HEK293 (cell line): Measurements from ENCODE around the gene MS4A7.

Experiments
- CTCF ChIA-PET: fragments of 350-600 bp; formaldehyde crosslinking; extraction: SDS; loops from one replicate; lab custom pipeline; 2021; ENCODE audit warnings: antibody characterized with exemption; lab: Yijun Ruan, JAX
- POLR2A ChIA-PET: fragments of 300-600 bp; formaldehyde crosslinking; extraction: SDS; loops from one replicate; lab custom pipeline; 2020; ENCODE audit warnings: antibody characterized with exemption, inconsistent platforms; lab: Yijun Ruan, JAX
- H3K27ac ChIP-seq: fragments of 200-500 bp; sonication (Bioruptor generic); 2 replicates; pipeline ENCODE4 v1.5.1; 2014; ENCODE audit warnings: low read depth, low read length, control low read depth, inconsistent platforms; ENCODE audit errors: extremely low read depth
- H3K36me3 ChIP-seq, 2 experiments: fragments of 200-500 bp in 1 of 2; sonication (Bioruptor generic) in 1 of 2; 1 replicate in 1 of 2; 2 replicates in 1 of 2; pipeline ENCODE4 v1.5.1; 2014 to 2017; ENCODE audit warnings: inconsistent platforms in 2 of 2, low read length in 2 of 2; ENCODE audit not compliant: control insufficient read depth in 2 of 2, insufficient read depth in 1 of 2
- H3K4me1 ChIP-seq: fragments of 200-500 bp; sonication (Bioruptor generic); 2 replicates; pipeline ENCODE4 v1.5.1; 2014; ENCODE audit warnings: mild to moderate bottlenecking, low read length, inconsistent platforms; ENCODE audit not compliant: control insufficient read depth, insufficient read depth
- H3K4me3 ChIP-seq: 2 replicates; pipeline ENCODE4 v1.5.1; 2011; ENCODE audit warnings: low read depth, mild to moderate bottlenecking, control low read depth, low read length, moderate library complexity
- H3K9me3 ChIP-seq: fragments of 200-500 bp; sonication (Bioruptor generic); 2 replicates; pipeline ENCODE4 v1.5.1; 2014; ENCODE audit warnings: low read depth, low read length, inconsistent platforms; ENCODE audit not compliant: control insufficient read depth, insufficient read depth
- GLI4 ChIP-seq: fragments of 450-650 bp; formaldehyde crosslinking; IDR thresholded peaks from 2 replicates; pipeline ENCODE4 v1.5.1; 2016; ENCODE audit warnings: missing biosample characterization, missing genetic modification characterization
- KLF10 ChIP-seq: fragments of 450-650 bp; IDR thresholded peaks from 2 replicates; pipeline ENCODE4 v1.5.1; 2018; ENCODE audit warnings: missing biosample characterization, mild to moderate bottlenecking, missing genetic modification characterization
- KLF8 ChIP-seq: fragments of 450-650 bp; formaldehyde crosslinking; IDR thresholded peaks from 2 replicates; pipeline ENCODE4 v1.5.1; 2016; ENCODE audit warnings: missing biosample characterization, missing genetic modification characterization
- OVOL3 ChIP-seq: fragments of 450-650 bp; formaldehyde crosslinking; IDR thresholded peaks from 2 replicates; pipeline ENCODE4 v1.5.1; 2016; ENCODE audit warnings: missing biosample characterization, missing genetic modification characterization
- RBAK ChIP-seq: fragments of 450-650 bp; formaldehyde crosslinking; IDR thresholded peaks from 2 replicates; pipeline ENCODE4 v1.5.1; 2016; ENCODE audit warnings: missing biosample characterization, missing genetic modification characterization
- SETDB1 ChIP-seq: IDR thresholded peaks from one replicate; pipeline ENCODE4 v1.6.1; 2017; ENCODE audit warnings: mild to moderate bottlenecking, low read length, moderate library complexity, mixed read lengths; ENCODE audit not compliant: insufficient read length
- TRIM28 ChIP-seq: IDR thresholded peaks from 2 replicates; pipeline ENCODE4 v1.6.1; 2011; ENCODE audit warnings: low read length, control low read depth, borderline replicate concordance
- ZBTB7A ChIP-seq: fragments of 450-650 bp; formaldehyde crosslinking; IDR thresholded peaks from 2 replicates; pipeline ENCODE4 v1.5.1; 2016; ENCODE audit warnings: low read depth, missing biosample characterization, missing genetic modification characterization
- ZNF114 ChIP-seq: fragments of 450-650 bp; formaldehyde crosslinking; IDR thresholded peaks from 2 replicates; pipeline ENCODE4 v1.5.0; 2017; ENCODE audit warnings: missing biosample characterization, missing genetic modification characterization
- ZNF133 ChIP-seq: fragments of 450-650 bp; formaldehyde crosslinking; IDR thresholded peaks from 2 replicates; pipeline ENCODE4 v1.5.1; 2016; ENCODE audit warnings: missing biosample characterization, missing genetic modification characterization
- ZNF155 ChIP-seq: fragments of 450-650 bp; formaldehyde crosslinking; IDR thresholded peaks from 2 replicates; pipeline ENCODE4 v1.5.1; 2016; ENCODE audit warnings: missing biosample characterization, missing genetic modification characterization
- ZNF19 ChIP-seq: fragments of 450-650 bp; formaldehyde crosslinking; IDR thresholded peaks from 2 replicates; pipeline ENCODE4; 2016; ENCODE audit warnings: missing biosample characterization, missing genetic modification characterization, low read depth
- ZNF23 ChIP-seq: fragments of 450-650 bp; formaldehyde crosslinking; IDR thresholded peaks from 2 replicates; pipeline ENCODE4 v1.5.1; 2016; ENCODE audit warnings: missing biosample characterization, missing genetic modification characterization, borderline replicate concordance
- ZNF239 ChIP-seq: fragments of 450-650 bp; formaldehyde crosslinking; IDR thresholded peaks from 2 replicates; pipeline ENCODE4 v1.5.1; 2016; ENCODE audit warnings: missing biosample characterization, missing genetic modification characterization
- ZNF248 ChIP-seq: fragments of 450-650 bp; formaldehyde crosslinking; IDR thresholded peaks from 2 replicates; pipeline ENCODE4 v1.5.1; 2017; ENCODE audit warnings: missing biosample characterization, missing genetic modification characterization
- ZNF416 ChIP-seq: fragments of 450-650 bp; formaldehyde crosslinking; IDR thresholded peaks from 2 replicates; pipeline ENCODE4 v1.5.1; 2016; ENCODE audit warnings: missing biosample characterization, missing genetic modification characterization
- ZNF433 ChIP-seq: fragments of 450-650 bp; formaldehyde crosslinking; IDR thresholded peaks from 2 replicates; pipeline ENCODE4 v1.5.1; 2016; ENCODE audit warnings: missing biosample characterization, missing genetic modification characterization, low read depth
- ZNF621 ChIP-seq: fragments of 450-650 bp; formaldehyde crosslinking; IDR thresholded peaks from 2 replicates; pipeline ENCODE4 v1.5.1; 2017; ENCODE audit warnings: missing biosample characterization, missing genetic modification characterization
- ZNF623 ChIP-seq: fragments of 450-650 bp; formaldehyde crosslinking; IDR thresholded peaks from 2 replicates; pipeline ENCODE4 v1.5.1; 2016; ENCODE audit warnings: missing biosample characterization, missing genetic modification characterization
- ZNF624 ChIP-seq: fragments of 450-650 bp; formaldehyde crosslinking; IDR thresholded peaks from 2 replicates; pipeline ENCODE4 v1.5.1; 2017; ENCODE audit warnings: missing biosample characterization, missing genetic modification characterization
- ZNF626 ChIP-seq: fragments of 450-650 bp; sonication (Bioruptor Pico); formaldehyde crosslinking; IDR thresholded peaks from 2 replicates; pipeline ENCODE4 v1.5.1; 2018; ENCODE audit warnings: missing biosample characterization, missing genetic modification characterization, inconsistent platforms
- ZNF660 ChIP-seq: fragments of 450-650 bp; IDR thresholded peaks from 2 replicates; pipeline ENCODE4 v1.5.1; 2018; ENCODE audit warnings: missing biosample characterization, mild to moderate bottlenecking, missing genetic modification characterization
- ZNF664 ChIP-seq: fragments of 450-650 bp; formaldehyde crosslinking; IDR thresholded peaks from 2 replicates; pipeline ENCODE4 v1.5.1; 2016; ENCODE audit warnings: missing biosample characterization, missing genetic modification characterization
- ZNF776 ChIP-seq: fragments of 450-650 bp; formaldehyde crosslinking; IDR thresholded peaks from 2 replicates; pipeline ENCODE4 v1.5.0; 2017; ENCODE audit warnings: missing biosample characterization, missing genetic modification characterization, borderline replicate concordance
- TF ChIP-seq, protein P1 (sequence below): fragments of 450-650 bp; formaldehyde crosslinking; IDR thresholded peaks from 2 replicates; pipeline ENCODE4 v1.5.1; 2016; ENCODE audit warnings: missing biosample characterization, missing genetic modification characterization
- TF ChIP-seq, protein P2 (sequence below): fragments of 450-650 bp; formaldehyde crosslinking; IDR thresholded peaks from 2 replicates; pipeline ENCODE4 v1.5.1; 2017; ENCODE audit warnings: missing biosample characterization, missing genetic modification characterization

MS4A7 gene

DNA sequence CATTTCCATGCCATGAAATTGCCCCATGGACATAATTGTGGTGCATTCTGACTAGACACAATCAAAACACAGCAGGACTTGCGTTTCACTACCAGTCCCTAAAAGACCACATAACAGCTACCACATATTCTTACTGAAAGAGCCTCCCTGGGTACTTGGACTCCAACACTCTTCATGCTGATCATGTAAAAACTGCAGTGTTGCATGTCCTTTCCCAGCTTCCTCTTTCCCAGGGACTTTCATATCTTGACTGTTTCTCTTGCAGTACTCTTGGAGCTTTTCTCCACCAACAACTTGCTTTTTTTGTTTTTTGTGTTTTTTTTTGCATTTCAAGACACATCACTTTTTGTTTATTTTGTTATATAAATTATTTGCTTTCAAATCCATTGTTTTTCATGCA, 28.3 kb upstream of the MS4A7 start:
- CTCF ChIA-PET = interaction anchor here (0.8 to 1.8 kb wide), 2 partner anchors 13 to 20 kb away, joined by 4 to 8 read pairs; no protein-coding TSS in a partner anchor

DNA sequence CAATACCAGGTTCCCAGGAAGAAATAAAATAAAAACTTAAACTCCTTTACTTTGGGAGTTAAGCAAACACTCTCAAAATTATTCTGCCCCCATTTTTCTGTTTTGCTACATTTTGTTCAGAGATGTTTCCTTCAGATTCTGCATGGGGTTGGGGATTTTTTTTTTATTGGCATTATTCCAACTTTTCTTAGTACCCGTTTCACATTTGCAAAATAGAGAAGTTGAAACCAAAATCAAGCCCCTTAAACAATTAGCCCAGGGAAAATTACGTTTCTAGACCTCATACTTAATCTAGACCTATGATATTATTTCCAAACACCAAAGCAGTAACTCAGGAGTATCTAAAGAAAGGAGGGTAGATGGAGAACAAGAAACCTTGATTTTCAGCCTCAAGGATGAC, 20.6 kb upstream of the MS4A7 start:
- H3K36me3 ChIP-seq = no peaks in the 10 kb centered on the region
- H3K4me1 ChIP-seq = no peaks in the 10 kb centered on the region
- CTCF ChIA-PET = no interaction called here
- POLR2A ChIA-PET = no interaction called here
- TF ChIP-seq ZNF133 = no peak
- TF ChIP-seq ZNF660 (tag by site-specific recombination) = no peak
- no peak for TF ChIP-seq ZNF239 (tag by site-specific recombination)
- no peak for TF ChIP-seq ZNF433 (tag by site-specific recombination)
- TF ChIP-seq KLF10 (tag by site-specific recombination) = no peak
- TF ChIP-seq, all 188 proteins: peak for 0
- H3K9me3 ChIP-seq = no peaks in the 10 kb centered on the region
- no peak overlapping the region for H3K27ac ChIP-seq
- H3K4me3 ChIP-seq = no peak overlapping the region

More for the DNA sequence above, 28.3 kb upstream of the MS4A7 start:
- Histone ChIP-seq H3K36me3 (no peaks in the 10 kb centered on the region), H3K4me1 (no peaks in the 10 kb centered on the region), H3K27ac (no peak overlapping the region), H3K4me3 (no peak overlapping the region), H3K9me3 (no peaks in the 10 kb centered on the region)
- POLR2A ChIA-PET = no interaction called here
- no peak for TF ChIP-seq ZNF114 (tag by site-specific recombination)
- TF ChIP-seq ZNF623 = no peak
- no peak for TF ChIP-seq ZNF19 (tag by site-specific recombination)
- TF ChIP-seq ZNF624 = no peak
- TF ChIP-seq RBAK (tag by site-specific recombination) = no peak

DNA sequence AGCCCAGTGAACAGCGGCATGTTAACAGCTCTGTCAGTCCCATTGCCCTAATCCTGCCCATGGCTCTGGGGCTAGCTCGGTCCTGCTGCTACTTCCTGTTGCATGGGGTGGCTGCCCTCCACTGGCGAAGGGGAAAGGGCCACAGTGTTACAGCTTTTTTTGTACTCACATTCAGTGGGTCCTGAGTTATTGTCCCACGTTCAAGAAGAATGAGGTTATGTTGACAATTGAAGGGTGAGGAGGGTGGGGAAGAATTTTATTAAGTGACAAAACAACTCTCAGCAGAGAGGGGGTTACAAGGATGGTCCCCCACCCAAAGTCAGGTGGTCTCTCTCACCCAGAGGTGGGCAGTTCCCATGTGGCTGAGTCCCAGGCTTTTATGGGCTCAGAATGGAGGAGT, 17.7 kb upstream of the MS4A7 start:
- ChIA-PET CTCF (interaction anchor here (0.9 kb wide), 1 partner anchor 257 kb away, joined by 3 read pairs; no protein-coding TSS in a partner anchor), POLR2A (no interaction called here)
- Histone ChIP-seq H3K36me3 (no peaks in the 10 kb centered on the region), H3K27ac (no peak overlapping the region), H3K4me1 (no peaks in the 10 kb centered on the region), H3K9me3 (no peaks in the 10 kb centered on the region), H3K4me3 (no peak overlapping the region)
- TF ChIP-seq ZNF416 (tag by site-specific recombination) (no peak), SETDB1 (peak; percentile 53)
- TF ChIP-seq, protein P1, sequence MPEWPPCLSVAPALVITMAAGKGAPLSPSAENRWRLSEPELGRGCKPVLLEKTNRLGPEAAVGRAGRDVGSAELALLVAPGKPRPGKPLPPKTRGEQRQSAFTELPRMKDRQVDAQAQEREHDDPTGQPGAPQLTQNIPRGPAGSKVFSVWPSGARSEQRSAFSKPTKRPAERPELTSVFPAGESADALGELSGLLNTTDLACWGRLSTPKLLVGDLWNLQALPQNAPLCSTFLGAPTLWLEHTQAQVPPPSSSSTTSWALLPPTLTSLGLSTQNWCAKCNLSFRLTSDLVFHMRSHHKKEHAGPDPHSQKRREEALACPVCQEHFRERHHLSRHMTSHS (tag by site-specific recombination) = no peak

DNA sequence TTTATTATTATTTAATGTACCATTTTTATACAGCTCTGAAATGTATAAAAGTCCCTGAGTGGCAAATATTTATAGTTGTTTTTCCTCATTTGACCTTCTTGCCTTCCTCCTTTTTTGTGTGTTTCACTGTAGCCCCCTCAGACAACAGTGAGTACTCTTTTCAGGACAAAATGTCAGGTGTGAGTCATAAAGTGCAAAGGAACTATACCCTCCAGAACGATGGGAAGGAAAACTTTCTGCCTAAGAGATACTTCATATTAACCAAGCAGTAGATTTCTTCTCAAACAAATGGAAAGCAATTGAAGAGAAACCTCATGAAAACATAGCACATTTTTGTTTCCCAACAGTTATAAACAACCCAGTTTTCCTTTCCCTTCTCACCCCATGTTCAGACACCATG, 16.1 kb upstream of the MS4A7 start:
- Histone ChIP-seq H3K27ac (no peak overlapping the region), H3K4me3 (no peak overlapping the region), H3K9me3 (no peaks in the 10 kb centered on the region), H3K4me1 (no peaks in the 10 kb centered on the region), H3K36me3 (no peaks in the 10 kb centered on the region)
- TF ChIP-seq ZNF776 (no peak), OVOL3 (tag by site-specific recombination) (no peak), GLI4 (tag by site-specific recombination) (no peak), ZNF626 (tag by site-specific recombination) (no peak), TRIM28 (no peak), ZNF433 (tag by site-specific recombination) (no peak), KLF8 (tag by site-specific recombination) (no peak), ZNF23 (tag by site-specific recombination) (no peak), ZNF248 (tag by site-specific recombination) (no peak), ZBTB7A (tag by site-specific recombination) (no peak), ZNF621 (tag by site-specific recombination) (no peak), ZNF155 (tag by site-specific recombination) (no peak), ZNF664 (tag by site-specific recombination) (no peak)
- TF ChIP-seq, protein P2, sequence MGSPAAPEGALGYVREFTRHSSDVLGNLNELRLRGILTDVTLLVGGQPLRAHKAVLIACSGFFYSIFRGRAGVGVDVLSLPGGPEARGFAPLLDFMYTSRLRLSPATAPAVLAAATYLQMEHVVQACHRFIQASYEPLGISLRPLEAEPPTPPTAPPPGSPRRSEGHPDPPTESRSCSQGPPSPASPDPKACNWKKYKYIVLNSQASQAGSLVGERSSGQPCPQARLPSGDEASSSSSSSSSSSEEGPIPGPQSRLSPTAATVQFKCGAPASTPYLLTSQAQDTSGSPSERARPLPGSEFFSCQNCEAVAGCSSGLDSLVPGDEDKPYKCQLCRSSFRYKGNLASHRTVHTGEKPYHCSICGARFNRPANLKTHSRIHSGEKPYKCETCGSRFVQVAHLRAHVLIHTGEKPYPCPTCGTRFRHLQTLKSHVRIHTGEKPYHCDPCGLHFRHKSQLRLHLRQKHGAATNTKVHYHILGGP (tag by site-specific recombination) = no peak
- ChIA-PET POLR2A (no interaction called here), CTCF (interaction anchor here (0.6 to 2.1 kb wide), 10 partner anchors 9 to 311 kb away, joined by 3 to 14 read pairs (median 3); no protein-coding TSS in a partner anchor)
